EH (cell line): Measurements from ENCODE around the gene POR.
"Not testable (repeated sequence)": the region's sequence is repeated elsewhere in the genome, so short reads cannot be mapped to it uniquely, and the experiment has no call there.

ENCODE experiments used
- DNase-seq: peaks from one replicate; pipeline ENCODE4 v3.0.0-alpha.2; 2015; ENCODE audit warnings: low read depth

The POR gene

DNA sequence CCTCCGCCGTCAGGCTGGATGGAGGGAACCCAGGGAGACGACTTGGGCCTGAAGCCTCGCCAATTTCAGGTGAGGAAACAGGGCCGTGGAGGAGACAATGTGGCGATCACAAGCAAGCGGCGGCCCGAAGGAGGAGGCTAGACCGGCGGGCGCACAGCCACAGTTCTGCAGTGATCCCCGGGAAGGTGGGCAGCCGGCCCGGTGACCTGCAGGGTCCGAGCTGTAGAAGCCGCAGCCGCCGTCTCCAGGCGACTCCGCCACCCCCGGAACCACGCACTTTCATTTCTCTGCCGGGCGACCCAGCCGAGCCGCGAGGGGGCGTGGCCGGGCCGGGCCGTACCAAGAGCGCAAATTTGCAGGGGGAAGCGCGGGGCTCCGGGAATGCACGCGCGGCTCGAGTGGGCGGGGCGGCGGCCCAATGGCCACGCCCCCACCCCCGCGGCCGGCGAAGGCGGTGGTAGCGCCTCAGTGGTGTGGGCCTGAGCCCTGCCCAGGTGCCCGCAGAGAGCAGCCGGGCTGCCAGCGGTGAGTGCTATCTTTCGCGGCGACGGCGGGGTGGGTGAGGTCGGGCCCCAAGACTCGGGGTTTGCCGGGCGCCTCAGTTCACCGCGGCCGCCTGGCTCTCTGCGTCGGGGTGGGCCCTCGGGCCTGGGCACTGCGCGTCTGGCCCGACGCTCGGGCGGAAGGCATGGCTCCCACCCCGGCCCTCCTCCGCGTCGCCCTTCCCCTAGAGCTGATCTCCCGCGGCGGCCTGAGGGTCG, at the start of gene POR:
Gene POR (plus strand): TSS at position 501 of the 761 bp plus-strand sequence. CDS start 38,847 bp downstream, outside the sequence.
- peak; percentile 89 for DNase-seq

- peak; percentile 53 for DNase-seq
These were observed 48.9 kb upstream of the POR start for GRCh38 chr7:75866114-75866488.

- peak; percentile 72 for DNase-seq
These were observed 48.2 kb upstream of the POR start for GRCh38 chr7:75866489-75867389.

DNA sequence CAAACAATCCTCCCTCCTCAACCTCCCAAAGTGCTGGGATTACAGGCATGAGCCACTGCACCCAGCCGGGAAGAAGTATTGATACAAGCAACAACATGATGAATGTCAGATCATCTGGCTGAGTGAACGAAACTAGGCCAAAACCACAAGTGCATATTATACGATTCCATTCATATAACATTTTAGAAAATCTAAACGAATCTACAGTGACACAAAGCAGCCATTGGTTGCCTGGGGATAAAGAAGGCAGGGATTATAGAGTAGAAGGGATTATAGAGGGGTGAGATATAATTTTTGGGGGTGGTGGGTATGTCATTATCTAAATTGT, 47.6 kb upstream of the POR start:
- no peak for DNase-seq

DNA sequence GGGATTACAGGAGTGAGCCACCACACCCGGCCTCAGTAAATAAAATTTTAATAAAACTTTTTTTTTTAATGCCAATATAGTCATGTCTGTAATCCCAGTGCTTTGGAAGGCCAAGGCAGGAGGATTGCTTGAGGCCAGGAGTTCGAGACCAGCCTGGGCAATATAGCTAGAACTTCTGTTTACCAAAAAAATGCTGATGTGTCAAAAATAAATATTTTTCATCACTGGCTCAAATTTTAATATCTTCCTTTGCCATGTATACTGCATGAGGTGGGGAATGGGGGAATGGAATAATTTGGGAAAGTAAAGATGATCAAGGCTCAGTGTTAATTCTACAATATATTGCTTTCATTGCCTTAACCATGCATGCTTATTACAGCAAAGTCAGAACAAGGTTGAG, 46.8 kb upstream of the POR start:
- no peak for DNase-seq

DNA sequence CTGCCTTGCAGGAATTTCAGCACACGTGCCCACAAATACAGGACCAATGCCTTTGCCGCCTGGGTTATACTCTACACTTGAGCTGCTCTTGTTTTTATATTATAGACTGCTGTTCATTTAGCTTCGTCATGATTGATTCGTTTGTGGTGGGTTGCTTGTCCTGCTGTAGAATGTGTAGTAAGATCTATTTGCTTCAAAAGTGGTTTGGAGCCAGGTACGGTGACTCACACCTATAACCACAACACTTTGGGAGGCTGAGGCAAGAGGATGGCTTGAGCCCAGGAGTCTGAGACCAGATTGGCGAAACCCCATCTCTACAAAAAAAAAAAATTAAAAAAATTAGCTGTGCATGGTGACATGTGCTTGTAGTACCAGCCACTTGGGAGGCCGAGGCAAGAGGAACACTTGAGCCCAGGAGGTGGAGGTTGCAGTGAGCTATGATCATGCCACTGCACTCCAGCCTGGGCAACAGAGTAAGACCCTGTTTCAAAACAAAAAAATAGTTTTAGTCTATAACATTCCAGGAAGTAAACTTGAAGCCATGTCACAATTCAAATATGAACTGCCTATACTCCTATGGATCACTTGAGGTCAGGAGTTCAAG, 45.1 kb upstream of the POR start:
- DNase-seq: no peak

DNA sequence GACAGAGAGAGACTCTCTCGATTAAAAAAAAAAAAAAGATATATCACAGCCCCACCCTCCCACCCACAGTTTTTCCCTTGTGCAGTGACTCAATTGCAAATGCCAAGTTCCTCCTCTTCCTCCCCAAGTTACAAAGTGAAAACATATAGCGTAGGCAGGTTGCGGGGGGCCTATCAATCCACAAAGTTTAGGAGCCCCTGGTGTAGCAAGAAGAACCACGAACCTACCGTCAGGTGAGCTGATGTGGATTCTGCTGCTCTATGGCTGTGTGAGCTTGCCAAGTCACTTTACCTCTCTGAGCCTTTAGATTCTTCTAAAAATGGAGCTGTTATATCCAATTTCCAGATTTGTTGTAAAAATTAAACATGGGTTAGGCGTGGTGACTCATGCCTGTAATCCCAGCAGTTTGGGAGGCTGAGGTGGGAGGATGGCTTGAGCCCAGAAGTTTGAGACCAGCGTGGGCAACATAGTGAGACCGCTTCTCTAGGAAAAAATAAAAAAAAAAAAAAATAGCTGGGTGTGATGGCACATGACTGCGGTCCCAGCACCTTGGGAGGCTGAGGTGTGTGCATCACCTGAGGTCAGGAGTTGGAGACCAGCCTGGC, 44.3 kb upstream of the POR start:
- DNase-seq: no peak

- peak; percentile 62 for DNase-seq
These were observed 42.7 kb upstream of the POR start for GRCh38 chr7:75872073-75872782.

DNA sequence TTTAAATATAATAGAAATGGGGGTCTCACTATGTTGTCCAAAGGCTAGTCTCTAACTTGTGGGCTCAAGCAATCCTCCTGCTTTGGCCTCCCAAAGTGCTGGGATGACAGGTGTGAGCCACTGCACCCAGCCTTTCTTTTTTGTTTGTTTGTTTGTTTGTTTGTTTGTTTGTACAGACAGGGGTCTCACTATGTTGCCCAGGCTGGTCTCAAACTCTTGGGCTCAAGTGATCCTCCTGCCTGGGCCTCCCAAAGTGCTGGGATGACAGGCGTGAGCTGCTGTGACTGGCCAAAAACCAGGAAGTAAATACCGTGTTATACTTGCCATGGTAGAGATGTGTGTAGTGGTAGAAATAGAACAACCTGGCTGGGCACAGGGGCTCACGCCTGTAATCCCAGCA, 40.8 kb upstream of the POR start:
- not testable (repeated sequence) for DNase-seq

- no peak for DNase-seq
These were observed 39.6 kb upstream of the POR start for GRCh38 chr7:75875113-75876080.

- no peak for DNase-seq
These were observed 38.7 kb upstream of the POR start for GRCh38 chr7:75876126-75876881.

GRCh38 chr7:75878312-75878768, 36.6 kb upstream of the POR start:
- DNase-seq: no peak

DNA sequence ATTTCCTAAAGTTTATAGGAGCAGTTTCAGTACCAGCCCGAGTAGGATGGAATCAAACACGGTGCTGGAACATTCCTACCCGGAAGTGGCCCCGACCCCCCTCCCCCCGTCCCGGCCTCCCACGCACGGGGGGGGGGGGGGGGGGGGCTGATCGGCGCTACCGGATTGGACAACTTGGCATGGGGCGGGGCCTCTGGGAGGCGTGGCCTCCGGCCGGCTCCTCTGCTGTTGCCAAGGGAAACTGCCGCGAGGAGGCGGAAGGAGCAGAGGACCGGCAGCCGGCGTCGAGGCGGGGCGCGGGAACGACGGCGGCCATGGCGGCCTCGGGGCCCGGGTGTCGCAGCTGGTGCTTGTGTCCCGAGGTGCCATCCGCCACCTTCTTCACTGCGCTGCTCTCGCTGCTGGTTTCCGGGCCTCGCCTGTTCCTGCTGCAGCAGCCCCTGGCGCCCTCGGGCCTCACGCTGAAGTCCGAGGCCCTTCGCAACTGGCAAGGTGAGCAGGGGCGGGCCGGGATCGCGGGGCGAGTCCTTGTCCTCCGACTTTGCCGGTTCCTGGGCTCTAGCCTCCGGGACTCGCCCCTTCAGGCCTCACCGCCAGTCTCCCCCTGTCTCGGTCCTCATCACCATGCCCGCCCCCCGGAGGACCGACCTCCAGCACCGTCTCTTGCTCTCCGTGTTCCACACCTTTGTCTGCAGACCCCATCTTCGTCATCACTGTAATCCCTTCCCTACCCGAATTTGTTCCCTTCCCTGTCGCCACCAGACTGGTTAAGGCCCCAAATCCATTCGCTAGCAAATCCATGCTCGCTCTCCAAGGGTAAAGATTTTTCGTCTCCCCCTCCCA, 36.0 kb upstream of the POR start, which contains the start of gene RHBDD2:
Gene RHBDD2 (plus strand): TSS at position 266 of the 843 bp plus-strand sequence. CDS start 49 bp downstream, at position 315.
- DNase-seq: peak; percentile 93

- DNase-seq: peak; percentile 71
These were observed 35.2 kb upstream of the POR start for GRCh38 chr7:75879771-75880184.

GRCh38 chr7:75880242-75880641, 34.7 kb upstream of the POR start:
- DNase-seq: no peak

- DNase-seq: no peak
These were observed 33.4 kb upstream of the POR start for GRCh38 chr7:75881436-75882095.

GRCh38 chr7:75883265-75883824, 31.6 kb upstream of the POR start:
- DNase-seq: not testable (repeated sequence)

- DNase-seq: no peak
These were observed 30.5 kb upstream of the POR start for GRCh38 chr7:75884476-75884875.
